ENCODE measurements around the gene TMEM26. TPM values are rescaled to one million over a fixed set of nuclear protein-coding genes. Genes with fewer than 3 reads are reported as not detected.

Gene TMEM26
- total and polyA plus RNA-seq, 2 of the 8 experiments (the other 6 are each of a cell fraction or from before 2014, with no cell fraction given), result 1.6 to 2.8 TPM

- Histone ChIP-seq H2BK12ac (ENCODE audit: low read depth, low read length) (no peak overlapping the region), H3K56ac (replicated peaks; ENCODE audit: insufficient read length, low read depth, low read length) (no peak overlapping the region), H4K91ac (replicated peaks; ENCODE audit: insufficient read length, low read length) (no peak overlapping the region), H2BK120ac (replicated peaks; ENCODE audit: low read depth, low read length) (no peak overlapping the region), H2AFZ (ENCODE audit: low read length) (no peak overlapping the region), H3K27me3 (replicated peaks in 1 of 4; ENCODE audit: control insufficient read depth in 3 of 4, extremely low read depth in 1 of 4, insufficient read depth in 3 of 4, low read length in 3 of 4) (no peaks in the 10 kb centered on the region), H3K4me2 (ENCODE audit: insufficient read depth in 1 of 2, low read depth in 2 of 2, low read length in 2 of 2) (no peak overlapping the region), H3K79me1 (ENCODE audit: low read depth, low read length) (no peaks in the 10 kb centered on the region), H3K23ac (ENCODE audit: insufficient read length) (no peak overlapping the region), H3K27ac (ENCODE audit: low read depth, low read length) (no peak overlapping the region), H3K79me2 (ENCODE audit: control insufficient read depth in 1 of 2, insufficient read depth in 2 of 2, low read length in 2 of 2) (no peaks in the 10 kb centered on the region), H3K23me2 (ENCODE audit: low read depth, low read length) (no peaks in the 10 kb centered on the region), H2BK5ac (ENCODE audit: low read depth, low read length) (no peak overlapping the region), H4K8ac (ENCODE audit: extremely low read depth, insufficient read depth, low read length) (no peak overlapping the region), H3K14ac (ENCODE audit: insufficient read length) (no peak overlapping the region), H4K5ac (ENCODE audit: insufficient read length, low read depth, low read length) (no peak overlapping the region), H2AK5ac (ENCODE audit: low read depth, low read length) (no peak overlapping the region), H3K9ac (replicated peaks in 1 of 4; ENCODE audit: extremely low read depth in 1 of 4, low read depth in 3 of 4, low read length in 3 of 4) (no peak overlapping the region), H3K36me3 (ENCODE audit: control insufficient read depth in 2 of 4, insufficient read depth in 4 of 4, low read length in 3 of 4) (no peaks in the 10 kb centered on the region), H3K4me3 (ENCODE audit: extremely low read depth in 1 of 4, insufficient read depth in 2 of 4, low read depth in 3 of 4, low read length in 4 of 4) (no peak overlapping the region), H3K9me3 (ENCODE audit: insufficient read depth in 2 of 2, low read depth in 1 of 2, low read length in 1 of 2) (no peaks in the 10 kb centered on the region), H4K20me1 (replicated peaks in 1 of 2; ENCODE audit: control insufficient read depth in 1 of 2, insufficient read depth in 2 of 2, low read length in 2 of 2) (no peaks in the 10 kb centered on the region), H2BK15ac (ENCODE audit: low read length) (no peak overlapping the region), H3K18ac (ENCODE audit: extremely low read depth, low read length) (no peak overlapping the region), H2BK20ac (ENCODE audit: low read length) (no peak overlapping the region), H3K4me1 (replicated peaks in 1 of 4; ENCODE audit: control insufficient read depth in 3 of 4, insufficient read depth in 4 of 4, low read length in 3 of 4) (peaks cover 0 to 6% (median 0%) of the 10 kb centered on the region in 4 experiments; a peak in 2 of 7 replicates), H3K4ac (replicated peaks; ENCODE audit: insufficient read length, low read depth, low read length) (no peak overlapping the region)
- FAIRE-seq (no peak), DNase-seq (ENCODE audit: low read depth in 1 of 2, low spot score in 2 of 2) (no peak)
- ChIA-PET CTCF (ENCODE audit: partially characterized antibody) (interaction anchor here (0.8 to 1.2 kb wide), 2 partner anchors 12 to 23 kb away, joined by 3 to 4 read pairs; no protein-coding TSS in a partner anchor), POLR2A (ENCODE audit: partially characterized antibody) (no interaction called here)
- TF ChIP-seq SIX5 (IDR thresholded peaks at IDR 0.05; ENCODE audit: low read depth, low read length) (no peak), CBX5 (IDR thresholded peaks at IDR 0.05; ENCODE audit: low read depth, low read length) (no peak), NANOG (IDR thresholded peaks at IDR 0.05; ENCODE audit: insufficient read depth, low read depth, low read length, poor library complexity, severe bottlenecking) (no peak), EGR1 (IDR thresholded peaks at IDR 0.05; ENCODE audit: borderline replicate concordance, low read depth, low read length) (no peak), E2F6 (IDR thresholded peaks at IDR 0.05) (no peak), SP1 (IDR thresholded peaks at IDR 0.05; ENCODE audit: low read depth, low read length) (no peak), RNF2 (IDR thresholded peaks at IDR 0.05; ENCODE audit: borderline replicate concordance, low read depth, low read length, missing control alignments, poor library complexity, severe bottlenecking) (no peak)
These were observed 53.8 kb downstream of the TMEM26 start for GRCh38 chr10:61399406-61399805.
